ENCODE measurements around the gene APOL1.
A peak's percentile ranks its signal among the peaks of the same experiment; 100 is the strongest.
"Not testable (repeated sequence)": the region's sequence is repeated elsewhere in the genome, so short reads cannot be mapped to it uniquely, and the experiment has no call there.

Gene APOL1

GRCh38 chr22:36271231-36271630 is 18.3 kb downstream of the APOL1 start:
- not testable (repeated sequence) for DNase-seq (ENCODE audit: low spot score)

- DNase-seq (ENCODE audit: low spot score) = not testable (repeated sequence)
These were observed 19.0 kb downstream of the APOL1 start for GRCh38 chr22:36271951-36272350.

DNA sequence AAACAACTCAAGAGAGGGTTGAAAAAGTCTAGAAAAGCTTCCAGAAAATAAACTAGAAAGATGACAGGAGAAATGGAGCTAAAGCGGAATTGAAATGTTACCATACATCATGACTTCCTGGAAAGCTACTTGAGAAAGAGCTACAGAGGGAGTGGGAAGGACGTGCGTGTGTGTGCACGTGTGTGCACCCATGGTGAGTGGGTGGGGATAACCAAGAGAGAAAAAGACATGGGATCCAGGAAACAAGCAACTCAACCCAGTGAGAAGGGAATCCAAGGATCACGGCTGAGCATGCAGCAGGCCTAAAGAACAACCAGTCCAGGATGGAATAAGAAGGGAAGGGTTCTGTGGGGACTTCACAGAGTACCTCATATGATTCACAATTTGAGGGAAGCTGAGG is 21.6 kb downstream of the APOL1 start:
- DNase-seq (ENCODE audit: low spot score) = no peak

DNA sequence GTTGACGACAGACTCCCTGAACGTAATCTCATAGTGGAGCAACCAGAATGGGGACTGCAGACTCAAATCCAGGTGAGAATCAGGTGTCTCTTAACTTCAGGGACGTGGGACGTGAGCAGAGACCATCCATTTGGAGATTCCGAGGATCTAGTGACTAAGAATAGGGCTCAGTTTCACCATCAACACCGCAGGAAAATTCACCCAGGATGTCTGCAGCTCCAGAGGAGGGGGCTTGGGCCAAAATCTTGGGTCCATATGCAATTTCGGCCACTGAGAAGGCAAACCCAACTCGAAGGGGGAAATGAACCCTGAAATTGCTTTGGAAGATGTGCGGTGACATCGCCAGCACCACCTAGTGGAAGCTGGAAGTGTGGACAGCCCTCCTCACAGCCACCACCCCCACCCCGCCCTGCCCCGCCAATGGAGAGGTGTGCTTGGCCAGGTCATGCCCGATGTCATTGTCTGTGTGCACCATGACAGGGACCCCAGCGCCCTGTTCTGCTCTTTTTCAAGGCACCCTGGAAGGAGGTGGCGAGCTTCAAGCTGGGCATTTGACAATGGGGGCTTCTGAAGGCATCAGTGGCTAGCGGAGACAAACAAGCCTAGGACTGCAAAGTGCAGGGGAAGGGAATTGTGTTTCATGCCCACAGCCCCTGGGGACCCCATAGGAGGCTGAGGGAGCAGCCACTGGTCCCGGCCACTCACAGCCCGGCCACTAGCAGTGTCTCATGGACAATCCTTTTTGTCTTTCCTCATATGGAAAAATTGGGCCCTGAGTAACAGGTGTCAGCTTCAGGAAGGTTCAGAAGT is 24.8 kb downstream of the APOL1 start:
- peak; percentile 81 for DNase-seq (ENCODE audit: low spot score)

DNA sequence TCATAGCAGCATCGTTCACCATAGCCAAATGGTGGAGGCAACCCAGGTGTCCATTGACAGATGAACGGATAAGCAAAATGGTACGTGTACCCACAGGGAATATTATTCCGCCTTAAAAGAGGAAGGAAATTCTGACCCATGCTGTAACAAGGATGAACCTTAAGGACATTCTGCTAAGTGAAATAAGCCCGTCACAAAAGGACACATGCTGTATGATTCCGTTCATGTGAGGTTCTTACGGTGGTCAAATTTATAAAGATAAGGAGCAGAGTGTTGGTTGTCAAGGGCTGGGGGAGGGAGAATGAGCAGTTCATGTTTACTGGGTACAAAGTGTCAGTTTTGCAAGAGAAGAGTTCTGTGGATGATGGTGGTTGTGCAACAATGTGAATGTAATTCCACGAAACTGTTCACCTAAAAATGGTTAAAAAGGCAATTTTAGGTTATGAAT is 26.3 kb downstream of the APOL1 start:
- DNase-seq (ENCODE audit: low spot score) = no peak

DNA sequence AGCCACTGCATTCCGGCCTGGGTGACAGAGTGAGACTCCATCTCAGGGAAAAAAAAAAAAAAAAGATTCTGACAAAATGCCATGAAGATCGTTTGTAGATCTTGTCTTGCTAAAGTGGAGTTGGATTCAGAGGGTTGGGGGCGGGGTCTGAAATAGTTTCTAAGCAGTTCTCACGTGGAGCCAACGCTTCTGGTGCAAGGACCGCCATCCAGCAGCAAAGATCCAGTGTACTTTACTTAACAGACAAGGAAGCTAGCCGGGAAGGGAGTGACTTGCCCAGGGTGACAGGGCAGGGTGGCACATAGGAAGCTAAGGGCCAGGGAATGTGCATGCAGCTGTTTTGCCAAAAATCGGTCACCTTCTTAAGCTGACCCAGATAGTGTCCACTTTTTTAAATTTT is 27.4 kb downstream of the APOL1 start:
- DNase-seq (ENCODE audit: low spot score) = no peak

DNA sequence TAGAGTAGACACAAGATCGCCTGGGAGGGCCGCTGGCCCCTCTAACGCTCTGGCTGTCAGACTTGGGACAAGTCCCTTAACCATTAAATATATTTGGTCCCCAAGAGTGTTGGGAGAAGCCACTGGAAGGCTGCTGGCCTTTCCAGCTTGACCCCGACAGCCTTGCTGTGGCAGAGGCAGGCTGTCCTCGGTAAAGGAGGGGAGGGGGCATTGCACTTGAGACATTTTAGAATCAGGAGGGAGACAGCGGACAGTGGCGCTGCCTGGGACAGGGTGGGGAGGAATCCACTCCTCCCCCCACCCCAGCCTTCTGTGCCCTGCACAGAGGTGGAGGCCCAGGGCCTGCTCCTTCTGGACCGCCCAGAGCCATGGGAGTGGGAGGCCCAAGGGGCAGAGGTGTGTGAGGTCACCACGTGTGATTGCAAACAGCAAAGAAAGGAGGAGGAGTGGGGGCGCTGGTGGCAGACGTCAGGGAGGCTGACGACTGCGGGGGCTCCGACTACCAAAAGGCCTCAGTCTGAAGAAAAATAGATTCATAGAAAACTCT is 28.9 kb downstream of the APOL1 start:
- DNase-seq (ENCODE audit: low spot score) = no peak

- DNase-seq (ENCODE audit: low spot score) = no peak
These were observed 29.4 kb downstream of the APOL1 start for GRCh38 chr22:36282328-36282831.

GRCh38 chr22:36284171-36284571 is 31.2 kb downstream of the APOL1 start:
- DNase-seq (ENCODE audit: low spot score) = no peak

DNA sequence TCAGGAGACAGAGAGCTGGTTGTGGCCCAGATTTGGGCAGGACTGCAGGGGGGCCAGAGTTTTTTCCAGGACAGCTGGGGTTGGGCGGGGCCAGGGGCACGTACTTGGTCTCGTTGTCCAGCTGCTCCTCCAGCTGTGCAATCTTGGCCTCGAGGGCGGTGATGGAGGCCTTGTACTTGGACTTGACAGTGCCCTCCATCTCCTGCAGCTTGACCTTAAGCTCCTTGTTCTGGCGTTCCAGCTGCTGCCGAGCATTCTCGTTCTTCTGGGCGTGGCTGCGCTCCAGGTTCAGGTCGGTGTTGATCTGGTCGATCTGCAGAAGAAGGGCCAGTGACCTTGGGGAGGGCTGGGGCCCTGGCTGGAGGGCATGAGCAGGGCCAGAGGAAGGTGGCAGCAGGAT is 32.1 kb downstream of the APOL1 start:
- no peak for DNase-seq (ENCODE audit: low spot score)

- no peak for DNase-seq (ENCODE audit: low spot score)
These were observed 32.6 kb downstream of the APOL1 start for GRCh38 chr22:36285545-36285944.

DNA sequence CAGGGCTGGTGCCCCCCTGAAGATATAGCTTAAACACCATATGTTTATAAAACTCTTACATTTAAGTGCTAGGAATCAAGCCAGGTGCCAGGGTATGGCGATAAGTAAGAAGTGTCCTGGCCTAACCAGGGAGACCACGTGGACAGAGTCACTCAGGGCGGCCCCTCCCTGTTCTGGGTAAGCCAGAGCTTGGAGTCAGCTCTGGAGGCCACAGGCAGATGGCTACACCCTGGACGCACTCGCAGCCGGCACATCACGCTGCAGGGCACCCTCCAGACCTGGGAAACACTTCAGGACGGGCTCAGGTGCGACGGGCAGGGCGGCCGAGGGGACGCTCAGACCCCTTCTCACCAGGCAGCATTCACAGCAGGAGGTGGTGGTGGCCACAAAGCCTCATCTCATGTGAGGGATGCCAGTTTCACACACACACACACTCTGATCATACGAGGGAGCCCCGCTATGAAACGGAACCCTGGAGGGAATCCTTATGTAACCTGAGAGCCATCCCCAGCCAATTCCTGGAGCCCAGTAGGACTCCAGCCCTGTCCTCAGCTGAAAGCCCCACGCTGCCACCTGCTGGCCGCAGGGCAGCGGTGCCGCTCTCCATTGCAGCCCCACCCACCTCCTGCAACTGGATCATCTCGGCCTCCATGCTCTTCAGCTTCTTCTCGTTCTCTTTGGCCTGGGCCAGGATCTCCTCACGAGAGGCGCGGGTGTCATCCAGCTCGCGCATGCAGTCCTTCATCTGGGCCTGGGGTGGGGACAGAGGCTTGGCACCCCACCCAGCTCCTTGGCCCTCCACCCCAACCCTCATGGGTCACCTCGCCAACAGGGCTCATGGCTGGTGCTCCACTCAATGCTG is 33.4 kb downstream of the APOL1 start:
- DNase-seq (ENCODE audit: low spot score) = peak; percentile 94

- DNase-seq (ENCODE audit: low spot score) = no peak
These were observed 35.1 kb downstream of the APOL1 start for GRCh38 chr22:36287881-36288515.

GRCh38 chr22:36288571-36289405 is 35.9 kb downstream of the APOL1 start:
- no peak for DNase-seq (ENCODE audit: low spot score)

- DNase-seq (ENCODE audit: low spot score) = no peak
These were observed 36.5 kb downstream of the APOL1 start for GRCh38 chr22:36289406-36289870.

DNA sequence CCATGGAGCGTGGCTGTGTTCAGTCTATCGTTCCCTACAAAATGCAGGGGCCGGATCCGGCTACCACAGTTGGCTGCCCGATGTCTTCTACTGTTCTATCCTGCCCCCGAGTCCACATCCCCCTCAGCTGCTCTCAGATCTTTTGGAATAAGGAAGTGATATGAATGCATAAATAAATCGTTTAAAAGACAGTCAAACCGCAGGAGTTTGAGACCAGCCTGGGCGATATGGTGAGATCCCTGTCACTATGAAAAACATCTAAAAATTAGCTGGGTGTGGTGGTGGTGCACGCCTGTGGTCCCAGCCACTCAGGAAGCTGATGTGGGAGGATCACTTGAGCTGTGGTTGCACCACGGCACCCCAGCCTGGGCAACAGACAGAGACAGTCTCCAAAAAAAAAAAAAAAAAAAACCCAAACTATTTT is 37.0 kb downstream of the APOL1 start:
- DNase-seq (ENCODE audit: low spot score) = not testable (repeated sequence)

DNA sequence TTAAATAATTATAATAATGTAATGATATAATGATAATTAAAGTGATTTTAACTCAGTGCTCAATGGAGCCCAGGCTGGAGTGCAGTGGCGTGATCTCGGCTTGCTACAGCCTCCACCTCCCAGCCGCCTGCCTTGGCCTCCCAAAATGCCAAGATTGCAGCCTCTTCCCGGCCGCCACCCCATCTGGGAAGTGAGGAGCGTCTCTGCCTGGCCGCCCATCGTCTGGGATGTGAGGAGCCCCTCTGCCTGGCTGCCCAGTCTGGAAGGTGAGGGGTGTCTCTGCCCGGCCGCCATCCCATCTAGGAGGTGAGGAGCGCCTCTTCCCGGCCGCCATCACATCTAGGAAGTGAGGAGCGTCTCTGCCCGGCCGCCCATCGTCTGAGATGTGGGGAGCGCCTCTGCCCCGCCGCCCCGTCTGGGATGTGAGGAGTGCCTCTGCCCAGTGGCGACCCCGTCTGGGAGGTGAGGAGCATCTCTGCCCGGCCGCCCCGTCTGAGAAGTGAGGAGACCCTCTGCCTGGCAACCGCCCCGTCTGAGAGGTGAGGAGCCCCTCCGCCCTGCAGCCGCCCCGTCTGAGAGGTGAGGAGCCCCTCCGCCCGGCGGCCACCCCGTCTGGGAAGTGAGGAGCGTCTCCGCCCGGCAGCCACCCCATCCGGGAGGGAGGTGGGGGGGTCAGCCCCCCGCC is 37.6 kb downstream of the APOL1 start:
- DNase-seq (ENCODE audit: low spot score) = not testable (repeated sequence)

- no peak for DNase-seq (ENCODE audit: low spot score)
These were observed 39.2 kb downstream of the APOL1 start for GRCh38 chr22:36291831-36292740.

- DNase-seq (ENCODE audit: low spot score) = no peak
These were observed 40.0 kb downstream of the APOL1 start for GRCh38 chr22:36292823-36293530.
